ENCODE results near the gene TRIM68. TPM values are rescaled to one million over a fixed set of nuclear protein-coding genes. Genes with fewer than 3 reads are reported as not detected.

TRIM68 gene
- 11.6 and 13.9 TPM in 2 replicates for total RNA-seq

GRCh38 chr11:4607781-4608666 is at the start of gene TRIM68:
TSS of gene TRIM68 (minus strand) at chr11:4608231. CDS start at chr11:4605504, 2,727 bp downstream.

GRCh38 chr11:4643682-4644081 is 35.7 kb upstream of the TRIM68 start, which contains the start of gene OR51E1:
TSS of gene OR51E1 (plus strand) at chr11:4643982. CDS start at chr11:4652527, 8,545 bp downstream.

GRCh38 chr11:4636962-4637661 is 29.1 kb upstream of the TRIM68 start, which contains the start of gene OR51D1:
TSS of gene OR51D1 (plus strand) at chr11:4637477. CDS start at chr11:4639791, 2,314 bp downstream.

GRCh38 chr11:4593739-4594138 is 14.3 kb downstream of the TRIM68 start, which contains the start of gene OR52I1:
TSS of gene OR52I1 (plus strand) at chr11:4594039. CDS start at chr11:4594039, 0 bp downstream.

GRCh38 chr11:4581443-4581842 is 26.6 kb downstream of the TRIM68 start, which contains the start of gene OR52I2:
TSS of gene OR52I2 (plus strand) at chr11:4581743.

Other genes starting within 250 kb of the TRIM68 start
- gene OR52B4, start 239.8 kb downstream of the TRIM68 start, total RNA-seq: not detected in 2 replicates
- gene TRIM21, start 214.5 kb downstream of the TRIM68 start, total RNA-seq: 17.4 and 25.8 TPM in 2 replicates
- not detected in 2 replicates for gene OR52K2, start 158.9 kb downstream of the TRIM68 start, total RNA-seq
- gene OR52K1, start 125.6 kb downstream of the TRIM68 start, total RNA-seq: not detected in 2 replicates
- not detected in 2 replicates for gene OR52M1, start 63.0 kb downstream of the TRIM68 start, total RNA-seq
- not detected in 2 replicates for gene OR52I2, start 26.5 kb downstream of the TRIM68 start, total RNA-seq
- not detected in 2 replicates for gene OR52I1, start 14.2 kb downstream of the TRIM68 start, total RNA-seq
- gene OR51D1, start 29.2 kb upstream of the TRIM68 start, total RNA-seq: not detected in 2 replicates
- not detected in 2 replicates for gene OR51E1, start 35.8 kb upstream of the TRIM68 start, total RNA-seq
- not detected in 2 replicates for gene OR51E2, start 89.6 kb upstream of the TRIM68 start, total RNA-seq
- not detected in 2 replicates for gene MMP26, start 96.6 kb upstream of the TRIM68 start, total RNA-seq
- not detected in 2 replicates for gene OR51F1, start 161.7 kb upstream of the TRIM68 start, total RNA-seq
- gene OR52R1, start 196.1 kb upstream of the TRIM68 start, total RNA-seq: not detected in 2 replicates
- gene OR51F2, start 213.1 kb upstream of the TRIM68 start, total RNA-seq: not detected in 2 replicates
- not detected in 2 replicates for gene OR51S1, start 241.0 kb upstream of the TRIM68 start, total RNA-seq